ENCODE data around the gene PUS10.
"Not testable (repeated sequence)": the region's sequence is repeated elsewhere in the genome, so short reads cannot be mapped to it uniquely, and the experiment has no call there.

PUS10 gene

GRCh38 chr2:61015976-61016375 is 2.1 kb downstream of the PUS10 start:
- ChIA-PET CTCF (interaction anchor here (1.2 to 2.1 kb wide), 2 partner anchors 17 to 134 kb away, joined by 3 to 5 read pairs; no protein-coding TSS in a partner anchor), POLR2A (no interaction called here)
- no peak for TF ChIP-seq CTCF (IDR thresholded peaks at IDR 0.05; ENCODE audit: insufficient read depth, low read length, missing control alignments)
- peak overlapping the region; percentile 95 for H3K4me3 ChIP-seq (ENCODE audit: low read depth, low read length)
- no peak for DNase-seq (ENCODE audit: low read depth, low spot score)

- ChIA-PET CTCF (interaction anchor here (1.1 kb wide), 1 partner anchor 46 kb away, joined by 3 read pairs; no protein-coding TSS in a partner anchor), POLR2A (no interaction called here)
- DNase-seq (ENCODE audit: low read depth, low spot score) = no peak
- no peak for TF ChIP-seq CTCF (IDR thresholded peaks at IDR 0.05; ENCODE audit: insufficient read depth, low read length, missing control alignments)
- no peak overlapping the region for H3K4me3 ChIP-seq (ENCODE audit: low read depth, low read length)
Measured at GRCh38 chr2:61014763-61015162, 3.3 kb downstream of the PUS10 start.

DNA sequence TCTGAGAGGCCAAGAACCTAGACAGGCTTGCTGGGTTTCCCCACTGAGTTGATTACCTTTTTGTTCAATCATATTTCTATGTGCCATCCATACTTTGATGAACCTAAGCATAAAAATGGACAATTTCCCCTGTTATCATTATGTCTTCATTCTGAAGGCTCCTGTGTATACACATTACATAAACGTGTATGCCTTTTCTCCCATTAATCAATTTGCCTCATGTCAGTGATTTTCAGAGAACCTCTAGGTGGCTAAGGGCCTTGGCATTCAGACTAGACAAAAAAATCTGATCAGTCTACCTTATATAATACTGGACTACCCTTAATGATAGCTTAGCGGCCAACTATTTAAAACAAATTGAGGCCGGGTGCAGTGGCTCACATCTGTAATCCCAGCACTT is 4.7 kb downstream of the PUS10 start:
- ChIA-PET POLR2A (no interaction called here), CTCF (no interaction called here)
- no peak for TF ChIP-seq CTCF (IDR thresholded peaks at IDR 0.05; ENCODE audit: insufficient read depth, low read length, missing control alignments)
- DNase-seq (ENCODE audit: low read depth, low spot score) = no peak
- H3K4me3 ChIP-seq (ENCODE audit: low read depth, low read length) = no peak overlapping the region

DNA sequence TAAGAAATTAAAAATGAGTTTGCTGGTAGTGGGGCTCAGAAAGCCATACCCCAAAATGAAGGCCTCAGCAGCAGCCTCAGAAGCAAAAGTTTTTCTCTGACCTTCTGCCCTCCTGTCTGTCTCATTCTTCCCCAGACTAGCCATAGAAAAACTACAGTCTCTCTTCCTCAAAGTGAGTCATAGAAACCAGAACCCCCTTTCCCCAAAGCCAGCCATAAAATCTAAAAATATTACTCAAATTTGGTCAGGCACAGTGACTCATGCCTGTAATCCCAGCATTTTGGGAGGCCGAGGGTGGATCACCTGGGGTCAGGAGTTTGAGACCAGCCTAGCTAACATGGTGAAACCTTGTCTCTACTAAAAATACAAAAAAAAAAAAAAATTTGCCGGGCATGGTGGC is 5.8 kb downstream of the PUS10 start:
- CTCF ChIA-PET; DNase-seq (ENCODE audit: low read depth, low spot score); H3K4me3 ChIP-seq (ENCODE audit: low read depth, low read length); POLR2A ChIA-PET: not testable (repeated sequence)

DNA sequence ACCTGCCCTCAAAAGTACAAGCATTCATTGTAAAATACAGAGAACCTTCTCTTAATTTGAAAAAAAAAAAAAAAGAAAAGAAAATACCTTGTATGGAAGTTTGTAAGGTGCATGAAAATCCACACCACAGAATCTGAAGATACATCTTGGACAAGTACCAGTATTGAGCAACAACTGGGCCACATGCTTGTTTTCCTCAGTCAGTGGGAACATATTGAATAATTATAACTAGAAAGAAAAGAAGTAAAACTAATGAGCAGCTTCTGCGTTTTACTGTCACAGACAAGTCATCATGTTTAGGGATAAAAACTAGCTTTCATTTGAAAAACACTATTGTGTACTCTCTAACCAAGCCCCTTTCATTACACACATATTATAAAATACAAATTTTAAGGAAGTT is 6.4 kb downstream of the PUS10 start:
- no peak for TF ChIP-seq CTCF (IDR thresholded peaks at IDR 0.05; ENCODE audit: insufficient read depth, low read length, missing control alignments)
- CTCF ChIA-PET = no interaction called here
- no peak for DNase-seq (ENCODE audit: low read depth, low spot score)
- POLR2A ChIA-PET = no interaction called here
- H3K4me3 ChIP-seq (ENCODE audit: low read depth, low read length) = no peak overlapping the region

DNA sequence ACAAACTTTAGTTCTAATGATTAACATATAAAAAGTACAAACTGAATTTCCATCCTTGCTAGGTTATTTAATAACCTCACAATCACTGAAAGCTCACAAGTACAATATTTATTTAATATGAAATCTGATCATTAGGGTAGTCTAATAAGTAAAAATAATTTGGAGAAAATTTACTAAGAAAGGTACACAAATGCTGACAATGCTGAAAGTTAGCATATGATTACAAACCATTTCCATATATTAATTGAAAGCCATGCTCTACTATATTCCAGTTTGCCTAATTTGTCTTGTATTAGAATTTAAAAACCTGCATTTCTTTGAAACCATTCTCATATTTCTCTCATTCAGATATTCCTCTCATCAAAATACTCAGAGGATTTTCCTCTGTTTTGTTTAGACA is 8.7 kb downstream of the PUS10 start:
- no peak for DNase-seq (ENCODE audit: low read depth, low spot score)
- no peak overlapping the region for H3K4me3 ChIP-seq (ENCODE audit: low read depth, low read length)
- ChIA-PET POLR2A (no interaction called here), CTCF (interaction anchor here (0.9 kb wide), 2 partner anchors 11 to 12 kb away, joined by 4 to 6 read pairs; no protein-coding TSS in a partner anchor)
- TF ChIP-seq CTCF (IDR thresholded peaks at IDR 0.05; ENCODE audit: insufficient read depth, low read length, missing control alignments) = no peak

- no peak for DNase-seq (ENCODE audit: low read depth, low spot score)
- no peak for TF ChIP-seq CTCF (IDR thresholded peaks at IDR 0.05; ENCODE audit: insufficient read depth, low read length, missing control alignments)
- CTCF ChIA-PET = interaction anchor here (0.7 to 2.1 kb wide), 3 partner anchors 8 to 299 kb away, joined by 3 to 11 read pairs (median 10); no protein-coding TSS in a partner anchor
- no peak overlapping the region for H3K4me3 ChIP-seq (ENCODE audit: low read depth, low read length)
- POLR2A ChIA-PET = no interaction called here
Measured at GRCh38 chr2:61006486-61007105, 11.5 kb downstream of the PUS10 start.
